Retinal pigment epithelial cell (primary cell): Measurements from ENCODE around the gene LEMD2.

Source experiments
- DNase-seq: peaks from one replicate; pipeline ENCODE4 v3.0.0-alpha.2; 2010; ENCODE audit warnings: low read depth
- H3K4me3 ChIP-seq: 2 replicates; pipeline ENCODE4 v1.5.1; 2011; ENCODE audit warnings: mild to moderate bottlenecking, low read length, control low read depth, moderate library complexity
- TF ChIP-seq, protein P1 (sequence below): conservative IDR thresholded peaks from 2 replicates; pipeline ENCODE4 v1.5.1; 2011; ENCODE audit warnings: low read depth, low read length, control low read depth, inconsistent platforms

Gene LEMD2

DNA sequence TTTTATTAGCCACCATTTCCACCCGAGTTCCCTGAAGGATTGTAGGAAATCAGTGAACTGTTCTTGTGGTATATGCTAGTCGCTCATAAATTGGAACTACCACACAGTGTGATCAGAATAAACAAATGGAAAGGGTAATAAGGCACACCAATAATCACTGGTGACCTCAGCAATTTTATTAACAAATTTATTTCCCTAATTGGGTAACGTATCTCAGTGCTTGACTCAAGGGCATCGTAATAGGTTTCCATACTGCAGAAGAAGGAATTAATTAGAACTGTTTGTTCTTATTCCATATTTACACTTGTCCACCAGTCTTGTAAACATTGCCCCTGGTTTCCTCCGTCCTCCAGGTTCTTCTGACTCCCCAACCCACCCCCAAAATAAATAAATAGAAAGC is 67.4 kb downstream of the LEMD2 start:
- TF ChIP-seq, protein P1, sequence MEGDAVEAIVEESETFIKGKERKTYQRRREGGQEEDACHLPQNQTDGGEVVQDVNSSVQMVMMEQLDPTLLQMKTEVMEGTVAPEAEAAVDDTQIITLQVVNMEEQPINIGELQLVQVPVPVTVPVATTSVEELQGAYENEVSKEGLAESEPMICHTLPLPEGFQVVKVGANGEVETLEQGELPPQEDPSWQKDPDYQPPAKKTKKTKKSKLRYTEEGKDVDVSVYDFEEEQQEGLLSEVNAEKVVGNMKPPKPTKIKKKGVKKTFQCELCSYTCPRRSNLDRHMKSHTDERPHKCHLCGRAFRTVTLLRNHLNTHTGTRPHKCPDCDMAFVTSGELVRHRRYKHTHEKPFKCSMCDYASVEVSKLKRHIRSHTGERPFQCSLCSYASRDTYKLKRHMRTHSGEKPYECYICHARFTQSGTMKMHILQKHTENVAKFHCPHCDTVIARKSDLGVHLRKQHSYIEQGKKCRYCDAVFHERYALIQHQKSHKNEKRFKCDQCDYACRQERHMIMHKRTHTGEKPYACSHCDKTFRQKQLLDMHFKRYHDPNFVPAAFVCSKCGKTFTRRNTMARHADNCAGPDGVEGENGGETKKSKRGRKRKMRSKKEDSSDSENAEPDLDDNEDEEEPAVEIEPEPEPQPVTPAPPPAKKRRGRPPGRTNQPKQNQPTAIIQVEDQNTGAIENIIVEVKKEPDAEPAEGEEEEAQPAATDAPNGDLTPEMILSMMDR, result no peak
- no peak for DNase-seq
- no peak overlapping the region for H3K4me3 ChIP-seq
